Measurements from ENCODE around the gene BBS1. TPM values are rescaled to one million over a fixed set of nuclear protein-coding genes. Genes with fewer than 3 reads are reported as not detected.

The BBS1 gene
- polyA plus RNA-seq, 3 donors: 1.3 to 8.5 (median 3.5) TPM

GRCh38 chr11:66570850-66571180 is 60.4 kb downstream of the BBS1 start:
- Histone ChIP-seq H3K79me2 (ENCODE audit: insufficient read depth, low read length) (no peaks in the 10 kb centered on the region), H3K27me3 (ENCODE audit: control insufficient read depth in 2 of 2, insufficient read depth in 2 of 2, low read length in 2 of 2) (peaks cover 0 to 17% of the 10 kb centered on the region in 2 donors), H3K27ac (ENCODE audit: low read depth in 1 of 2, low read length in 2 of 2) (no peak overlapping the region), H3K36me3 (replicated peaks in 1 of 2; ENCODE audit: control insufficient read depth in 1 of 2, insufficient read depth in 2 of 2, low read length in 2 of 2) (no peaks in the 10 kb centered on the region), H3K4me2 (replicated peaks; ENCODE audit: extremely low read depth, low read length, poor library complexity, severe bottlenecking) (no peak overlapping the region), H4K20me1 (ENCODE audit: insufficient read depth, low read length) (no peaks in the 10 kb centered on the region), H2AFZ (ENCODE audit: insufficient read depth, low read depth, low read length, poor library complexity, severe bottlenecking) (no peak overlapping the region), H3K9ac (ENCODE audit: insufficient read depth, low read length, poor library complexity, severe bottlenecking) (no peak overlapping the region), H3K4me1 (ENCODE audit: control insufficient read depth in 1 of 2, insufficient read depth in 2 of 2, low read length in 2 of 2) (peaks cover 4 to 12% of the 10 kb centered on the region in 2 donors), H3K9me3 (replicated peaks in 1 of 2; ENCODE audit: control insufficient read depth in 1 of 2, insufficient read depth in 1 of 2, low read length in 2 of 2) (no peaks in the 10 kb centered on the region), H3K4me3 (replicated peaks in 1 of 3; ENCODE audit: low read depth in 2 of 3, low read length in 3 of 3) (no peak overlapping the region)
- Mint-ChIP-seq H3K9me3 (peaks cover 0 to 6% (median 1%) of the 10 kb centered on the region in 7 donors), H3K27ac (no peak overlapping the region), H3K27me3 (ENCODE audit: low read depth in 3 of 3) (peaks cover 29 to 40% (median 29%) of the 10 kb centered on the region in 3 donors), H3K36me3 (no peaks in the 10 kb centered on the region), H3K4me1 (peaks cover 7% of the 10 kb centered on the region), H3K4me3 (no peak overlapping the region)
- intact Hi-C loops (cut with micrococcal nuclease): no loop called here
- no peak for DNase-seq
- no peak for TF ChIP-seq CTCF (IDR thresholded peaks at IDR 0.05)
- 100% methylated on average over 1 of the region's 2 CpGs for WGBS (ENCODE audit: insufficient coverage)

GRCh38 chr11:66579017-66579606 is 68.7 kb downstream of the BBS1 start:
- H3K79me2 ChIP-seq (ENCODE audit: insufficient read depth, low read length): no peaks in the 10 kb centered on the region
- H3K9ac ChIP-seq (ENCODE audit: insufficient read depth, low read length, poor library complexity, severe bottlenecking): no peak overlapping the region
- intact Hi-C loops (cut with micrococcal nuclease): loop anchor here (1.0 to 5.0 kb wide), 3 partner anchors 98 to 256 kb away; partner anchors contain the start of gene RBM4B (in 1 of the 2)
- no peaks in the 10 kb centered on the region for H3K27me3 ChIP-seq (ENCODE audit: control insufficient read depth in 2 of 2, insufficient read depth in 2 of 2, low read length in 2 of 2)
- Mint-ChIP-seq H3K9me3 (peaks cover 8 to 23% (median 20%) of the 10 kb centered on the region in 7 donors), H3K4me3 (peak overlapping the region in 1 of 2 donors; percentile 22), H3K27me3 (ENCODE audit: low read depth in 3 of 3) (peaks cover 10 to 21% (median 15%) of the 10 kb centered on the region in 3 donors), H3K27ac (no peak overlapping the region), H3K4me1 (peaks cover 7% of the 10 kb centered on the region), H3K36me3 (peaks cover 0 to 2% of the 10 kb centered on the region in 2 donors)
- H3K9me3 ChIP-seq (replicated peaks in 1 of 2; ENCODE audit: control insufficient read depth in 1 of 2, insufficient read depth in 1 of 2, low read length in 2 of 2): peaks cover 8 to 9% of the 10 kb centered on the region in 2 donors
- DNase-seq: peak; percentile 52 to 74 (median 73)
- 14% methylated on average over 20 of the region's 25 CpGs for WGBS (ENCODE audit: insufficient coverage)
- peaks cover 0 to 4% of the 10 kb centered on the region in 2 donors for H3K4me1 ChIP-seq (ENCODE audit: control insufficient read depth in 1 of 2, insufficient read depth in 2 of 2, low read length in 2 of 2)
- no peak overlapping the region for H3K4me2 ChIP-seq (replicated peaks; ENCODE audit: extremely low read depth, low read length, poor library complexity, severe bottlenecking)
- H3K36me3 ChIP-seq (replicated peaks in 1 of 2; ENCODE audit: control insufficient read depth in 1 of 2, insufficient read depth in 2 of 2, low read length in 2 of 2): no peaks in the 10 kb centered on the region
- no peak overlapping the region for H3K27ac ChIP-seq (ENCODE audit: low read depth in 1 of 2, low read length in 2 of 2)
- H2AFZ ChIP-seq (ENCODE audit: insufficient read depth, low read depth, low read length, poor library complexity, severe bottlenecking): no peak overlapping the region
- TF ChIP-seq CTCF (IDR thresholded peaks at IDR 0.05): peak; percentile 75
- no peaks in the 10 kb centered on the region for H4K20me1 ChIP-seq (ENCODE audit: insufficient read depth, low read length)
- H3K4me3 ChIP-seq (replicated peaks in 1 of 3; ENCODE audit: low read depth in 2 of 3, low read length in 3 of 3): no peak overlapping the region
